SH-SY5Y (cell line): ENCODE data around the gene IGFL4.

ENCODE experiments used
- GATA2 ChIP-seq: IDR thresholded peaks from 2 replicates; pipeline ENCODE4 v1.6.1; 2011; ENCODE audit warnings: mild to moderate bottlenecking, low read depth, low read length
- GATA3 ChIP-seq: IDR thresholded peaks from 2 replicates; pipeline ENCODE4 v1.6.1; 2011; ENCODE audit warnings: low read depth, mild to moderate bottlenecking, low read length, moderate library complexity

IGFL4 gene

GRCh38 chr19:46040952-46041500, at the start of gene IGFL4:
Gene IGFL4 (minus strand): TSS chr19:46041002. CDS start chr19:46040962, 40 bp downstream.
- TF ChIP-seq GATA3 (no peak), GATA2 (no peak)

- TF ChIP-seq GATA3: no peak
- TF ChIP-seq GATA2: no peak
Measured at GRCh38 chr19:46090444-46090843, 49.6 kb upstream of the IGFL4 start.

- TF ChIP-seq GATA3 (no peak), GATA2 (no peak)
Measured at GRCh38 chr19:46089432-46089831, 48.6 kb upstream of the IGFL4 start.

- TF ChIP-seq GATA2: no peak
- no peak for TF ChIP-seq GATA3
Measured at GRCh38 chr19:46088101-46088500, 47.3 kb upstream of the IGFL4 start.

- TF ChIP-seq GATA3 (no peak), GATA2 (no peak)
Measured at GRCh38 chr19:46085888-46086287, 45.1 kb upstream of the IGFL4 start.

- no peak for TF ChIP-seq GATA3
- TF ChIP-seq GATA2: no peak
Measured at GRCh38 chr19:46082728-46083050, 41.9 kb upstream of the IGFL4 start.

GRCh38 chr19:46081928-46082727, 41.3 kb upstream of the IGFL4 start:
- TF ChIP-seq GATA2 (no peak), GATA3 (no peak)

- TF ChIP-seq GATA3: no peak
Measured at GRCh38 chr19:46080561-46080960, 39.8 kb upstream of the IGFL4 start.

- TF ChIP-seq GATA3 (no peak), GATA2 (no peak)
Measured at GRCh38 chr19:46079576-46079975, 38.8 kb upstream of the IGFL4 start.

- no peak for TF ChIP-seq GATA2
Measured at GRCh38 chr19:46077815-46078167, 37.0 kb upstream of the IGFL4 start.

- no peak for TF ChIP-seq GATA2
- no peak for TF ChIP-seq GATA3
Measured at GRCh38 chr19:46076951-46077814, 36.4 kb upstream of the IGFL4 start.

- TF ChIP-seq GATA3 (no peak), GATA2 (no peak)
Measured at GRCh38 chr19:46076031-46076880, 35.5 kb upstream of the IGFL4 start.

- no peak for TF ChIP-seq GATA3
- TF ChIP-seq GATA2: no peak
Measured at GRCh38 chr19:46073268-46073922, 32.6 kb upstream of the IGFL4 start.

GRCh38 chr19:46069806-46070341, 29.1 kb upstream of the IGFL4 start:
- no peak for TF ChIP-seq GATA3
- no peak for TF ChIP-seq GATA2
